AG09309 (cell line): ENCODE results near the gene RTN4R.
A peak's percentile ranks its signal among the peaks of the same experiment; 100 is the strongest.

Source experiments
- DNase-seq: peaks from one replicate; pipeline ENCODE4 v3.0.0-alpha.2; 2010; ENCODE audit warnings: low read depth
- H3K4me3 ChIP-seq: 2 replicates; pipeline ENCODE4 v1.5.1; 2011; ENCODE audit warnings: mild to moderate bottlenecking, low read depth, low read length, moderate library complexity; ENCODE audit not compliant: control insufficient read depth
- CTCF ChIP-seq: IDR thresholded peaks from 2 replicates; pipeline ENCODE4 v1.5.1; 2011; ENCODE audit warnings: mild to moderate bottlenecking, low read depth, low read length, inconsistent platforms; ENCODE audit not compliant: insufficient read depth, control insufficient read depth; ENCODE audit errors: missing control alignments

Gene RTN4R

DNA sequence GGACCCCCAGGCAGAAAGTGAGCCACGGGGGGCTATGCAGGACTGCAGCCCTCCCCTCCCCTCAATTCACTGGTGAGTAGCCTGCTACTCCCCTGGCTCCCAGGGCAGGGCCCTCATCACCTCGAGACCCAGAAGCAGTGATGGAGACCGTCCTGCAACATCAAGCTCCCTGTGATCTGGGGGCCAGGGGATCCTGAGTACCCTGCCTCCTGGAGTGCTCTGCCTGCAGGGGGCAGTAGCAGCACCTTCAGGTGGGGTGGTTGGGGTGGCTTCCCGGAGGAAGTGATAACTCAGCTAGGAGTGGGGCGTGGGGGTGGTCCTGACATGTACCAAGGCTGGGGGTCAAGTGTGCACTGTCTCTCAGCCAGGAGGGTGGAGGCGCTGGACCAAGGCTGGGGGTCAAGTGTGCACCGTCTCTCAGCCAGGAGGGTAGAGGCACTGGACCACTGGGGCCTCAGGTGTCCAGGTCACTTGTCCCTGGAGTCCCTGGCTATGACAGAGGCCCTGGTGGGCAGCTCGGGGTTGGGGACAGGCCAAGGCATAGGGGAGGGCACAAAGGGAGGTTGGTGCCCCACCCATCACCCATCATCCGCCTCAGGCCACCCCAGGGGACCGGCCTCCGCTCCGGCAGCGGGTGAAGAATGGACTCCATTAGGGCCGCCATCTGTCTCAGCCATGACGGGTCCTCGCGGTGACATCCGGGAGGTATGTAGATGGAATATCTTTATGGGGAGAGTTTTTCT, 9.4 kb downstream of the RTN4R start:
- no peak for DNase-seq
- TF ChIP-seq CTCF = peak; percentile 36

DNA sequence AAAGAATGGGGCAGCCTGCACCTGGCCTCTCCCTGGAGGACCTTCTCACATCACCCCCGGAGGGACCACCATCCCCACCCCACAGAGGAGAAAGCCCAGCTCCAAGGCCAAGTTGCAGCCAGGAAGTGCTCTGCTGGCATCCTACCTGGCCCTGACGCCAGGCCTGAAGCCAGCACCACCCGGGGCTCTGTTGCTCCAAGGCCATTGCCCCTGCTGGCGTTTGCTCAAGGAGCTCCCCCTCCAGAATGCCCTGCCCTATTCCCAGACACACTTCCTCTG, 10.2 kb downstream of the RTN4R start:
- H3K4me3 ChIP-seq = no peak overlapping the region
- TF ChIP-seq CTCF = no peak
- DNase-seq = no peak

More for the DNA sequence above, 9.4 kb downstream of the RTN4R start:
- no peak overlapping the region for H3K4me3 ChIP-seq

DNA sequence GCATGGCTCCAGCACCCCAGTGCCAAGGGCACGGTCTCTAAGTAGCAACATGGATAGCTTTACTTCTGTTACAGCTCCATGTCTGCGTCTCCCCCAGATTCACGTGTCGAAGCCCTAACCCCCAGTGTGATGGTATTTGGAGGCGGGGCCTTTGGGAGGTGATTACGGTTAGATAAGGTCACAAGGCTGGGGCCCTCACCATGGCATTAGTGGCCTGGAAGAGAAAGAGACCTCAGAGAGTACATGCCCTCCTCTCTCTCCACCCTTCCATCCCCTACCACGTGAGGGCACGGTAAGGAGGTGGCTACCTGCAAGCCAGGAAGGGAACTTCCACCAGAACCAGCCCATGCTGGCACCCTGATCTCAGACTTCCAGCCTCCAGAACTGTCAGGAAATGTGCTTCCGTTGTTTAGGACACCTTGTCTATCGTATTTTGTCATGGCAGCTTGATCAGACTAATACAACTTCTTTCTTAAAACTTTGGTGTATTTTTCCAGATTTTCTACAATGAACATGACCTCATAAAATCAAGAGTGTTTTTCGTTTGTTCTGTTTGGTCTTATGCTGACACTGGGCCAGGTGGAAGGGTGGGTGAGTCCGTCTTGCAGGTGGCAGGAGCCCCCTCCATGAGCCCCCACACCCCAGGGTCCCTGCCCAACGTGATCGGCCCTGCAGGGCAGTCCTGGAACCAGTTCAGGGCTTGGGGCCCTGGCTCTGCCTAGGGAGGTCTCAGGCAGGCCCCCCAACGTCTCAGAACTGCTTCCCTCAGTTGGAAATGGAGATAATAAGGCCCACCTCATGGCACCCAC, 10.7 kb downstream of the RTN4R start:
- DNase-seq = no peak
- no peak overlapping the region for H3K4me3 ChIP-seq
- no peak for TF ChIP-seq CTCF

DNA sequence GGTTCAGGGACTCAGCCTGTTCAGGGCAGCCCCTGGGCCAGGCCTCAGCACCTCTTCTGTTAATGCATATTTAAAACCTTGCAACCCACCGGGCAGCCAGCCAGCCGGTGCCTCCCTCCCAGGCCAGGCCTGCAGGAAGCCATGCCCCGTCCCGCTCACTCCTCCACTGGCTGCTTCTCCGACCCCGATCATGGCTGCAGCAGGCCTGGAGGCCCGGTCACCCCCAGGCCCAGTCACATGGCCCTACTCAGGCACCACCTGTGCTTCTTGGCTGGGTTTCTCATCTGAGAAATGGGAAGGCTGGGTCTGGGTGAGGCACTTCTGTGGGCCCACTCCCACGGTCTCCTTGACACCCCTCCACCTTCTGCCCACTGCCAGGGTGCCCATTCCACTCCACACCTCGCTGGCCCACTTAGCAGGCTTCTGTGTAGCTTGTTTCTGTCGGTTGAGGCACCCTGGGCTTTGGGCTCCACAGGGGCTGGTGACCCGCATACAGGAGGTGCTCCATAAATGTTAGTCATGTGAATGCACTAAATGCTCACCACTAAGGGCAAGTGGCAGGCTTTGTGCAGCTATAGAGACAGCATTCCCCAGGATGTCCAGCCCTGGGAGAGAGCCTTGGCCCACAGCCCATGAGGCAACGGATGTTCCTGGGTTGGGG, 11.4 kb downstream of the RTN4R start:
- H3K4me3 ChIP-seq = no peak overlapping the region
- DNase-seq = no peak
- no peak for TF ChIP-seq CTCF

- no peak for TF ChIP-seq CTCF
- H3K4me3 ChIP-seq = no peak overlapping the region
- DNase-seq = no peak
Measured at GRCh38 chr22:20256027-20256426, 12.1 kb downstream of the RTN4R start.

DNA sequence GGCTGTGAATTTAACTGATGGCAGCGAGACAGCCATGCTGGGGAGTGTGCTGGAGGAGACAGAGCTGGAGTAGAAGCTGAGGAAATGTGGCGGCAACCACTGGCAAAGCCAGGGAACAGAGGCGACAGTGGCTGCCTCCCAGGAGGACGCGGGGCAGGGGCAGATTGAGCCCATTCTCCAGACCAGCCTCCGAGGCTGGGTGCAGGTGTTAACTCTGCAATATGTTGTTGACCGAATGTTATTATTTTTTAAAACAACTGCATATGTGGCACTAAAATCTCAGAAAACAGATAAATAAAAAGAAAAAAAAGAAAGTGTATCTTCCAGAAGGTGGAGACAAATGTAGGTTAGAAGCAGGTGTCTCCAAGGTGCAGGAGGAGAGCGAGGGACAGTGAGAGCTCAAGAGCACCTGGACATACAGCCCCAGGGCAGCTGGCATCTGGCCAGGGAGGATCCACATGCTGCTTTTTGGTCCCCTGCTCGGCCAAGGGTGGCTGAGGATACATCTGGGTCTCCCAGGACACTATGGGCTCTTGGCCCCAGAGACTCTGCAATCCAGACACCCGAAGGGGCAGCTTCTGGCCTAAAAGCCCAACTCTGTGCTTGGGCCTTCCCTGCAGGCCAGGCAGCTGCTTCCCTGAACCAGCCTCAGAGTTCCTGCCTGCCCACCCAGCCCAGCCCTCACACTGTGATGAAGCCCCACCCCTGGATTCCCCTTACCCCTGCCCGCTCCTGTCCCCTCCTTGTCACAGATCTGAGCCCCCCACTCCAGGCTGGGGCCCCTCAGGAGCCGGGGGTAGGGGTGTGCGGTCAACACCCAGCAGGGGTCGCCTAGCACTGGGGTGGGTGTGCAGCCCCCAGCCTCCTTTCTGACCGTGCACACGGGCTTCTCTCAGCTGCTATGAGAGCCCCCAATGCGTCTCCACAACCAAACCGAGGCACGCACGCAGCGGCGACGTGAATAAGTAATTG, 12.9 kb downstream of the RTN4R start:
- TF ChIP-seq CTCF = no peak
- no peak for DNase-seq
- no peak overlapping the region for H3K4me3 ChIP-seq
